IMR-90 (cell line): Measurements from ENCODE around the gene NPAS1. TPM values are rescaled to one million over a fixed set of nuclear protein-coding genes. Genes with fewer than 3 reads are reported as not detected.
A peak's percentile ranks its signal among the peaks of the same experiment; 100 is the strongest.

ENCODE experiments used
- ATAC-seq: fragments of 200-7000 bp; cut with Tn5 transposase; 2 replicates; pipeline ENCODE4 v1.9.1; 2020; ENCODE audit warnings: low read depth, mild to moderate bottlenecking, moderate library complexity
- BruUV-seq: library from RNA; stranded (reverse); fragments of 400-500 nt; replicated peaks from 2 replicates; lab custom pipeline; 2021; lab: Mats Ljungman, UMichigan
- CTCF ChIA-PET: fragments of 300-600 bp; formaldehyde crosslinking; extraction: SDS; loops from one replicate; lab custom pipeline; 2021; ENCODE audit warnings: antibody characterized with exemption; lab: Yijun Ruan, JAX
- POLR2A ChIA-PET: fragments of 300-600 bp; sonication (Branson Sonifier 250); formaldehyde crosslinking; loops from one replicate; lab custom pipeline; 2022; ENCODE audit warnings: antibody characterized with exemption; ENCODE audit not compliant: unreplicated experiment; lab: Charles Lee
- DNase-seq: peaks from one replicate; pipeline ENCODE4 v3.0.0; 2013
- H2AFZ ChIP-seq: replicated peaks from 2 replicates; pipeline ENCODE3; 2013; ENCODE audit warnings: low read length, mild to moderate bottlenecking; ENCODE audit not compliant: poor library complexity
- H2AK5ac ChIP-seq: 2 replicates; pipeline ENCODE4 v1.6.1; 2013; ENCODE audit warnings: low read depth, low read length, inconsistent platforms
- H2AK9ac ChIP-seq: replicated peaks from 2 replicates; pipeline ENCODE3; 2013; ENCODE audit warnings: mild to moderate bottlenecking, low read depth, low read length, moderate library complexity; ENCODE audit not compliant: poor library complexity
- H2BK120ac ChIP-seq: 2 replicates; pipeline ENCODE4 v1.6.1; 2013; ENCODE audit warnings: low read depth, low read length, inconsistent platforms
- H2BK15ac ChIP-seq: 3 replicates; pipeline ENCODE4 v1.6.1; 2013; ENCODE audit warnings: low read depth, low read length, inconsistent platforms
- H2BK20ac ChIP-seq: 2 replicates; pipeline ENCODE4 v1.6.1; 2013; ENCODE audit warnings: low read depth, mild to moderate bottlenecking, inconsistent platforms, low read length, moderate library complexity
- H2BK5ac ChIP-seq: 2 replicates; pipeline ENCODE4 v1.6.1; 2013; ENCODE audit warnings: mild to moderate bottlenecking, low read depth, low read length, inconsistent platforms; ENCODE audit not compliant: poor library complexity, severe bottlenecking
- H3K14ac ChIP-seq: replicated peaks from 2 replicates; pipeline ENCODE4 v1.6.1; 2013; ENCODE audit warnings: low read depth, low read length, inconsistent platforms
- H3K18ac ChIP-seq: 2 replicates; pipeline ENCODE4 v1.6.1; 2013; ENCODE audit warnings: low read depth, low read length, control low read depth
- H3K23ac ChIP-seq: 2 replicates; pipeline ENCODE4 v1.6.1; 2013; ENCODE audit warnings: low read depth, low read length, inconsistent platforms
- H3K27ac ChIP-seq: 2 replicates; pipeline ENCODE4 v1.5.1; 2013; ENCODE audit warnings: mild to moderate bottlenecking, control low read depth, low read length; ENCODE audit not compliant: insufficient read depth
- H3K27me3 ChIP-seq: 2 replicates; pipeline ENCODE4 v1.6.1; 2013; ENCODE audit warnings: low read length; ENCODE audit not compliant: control insufficient read depth, insufficient read depth
- H3K36me3 ChIP-seq: 2 replicates; pipeline ENCODE4 v1.6.1; 2013; ENCODE audit warnings: low read length, mixed read lengths; ENCODE audit not compliant: control insufficient read depth, insufficient read depth
- H3K4ac ChIP-seq: 2 replicates; pipeline ENCODE4 v1.6.1; 2013; ENCODE audit warnings: low read depth, low read length, inconsistent platforms
- H3K4me1 ChIP-seq: 2 replicates; pipeline ENCODE4 v1.6.1; 2013; ENCODE audit warnings: low read length, mixed read lengths; ENCODE audit not compliant: control insufficient read depth, insufficient read depth
- H3K4me2 ChIP-seq: 2 replicates; pipeline ENCODE4 v1.6.1; 2013; ENCODE audit warnings: low read depth, mild to moderate bottlenecking, control low read depth, low read length, moderate library complexity
- H3K4me3 ChIP-seq: 2 replicates; pipeline ENCODE4 v1.5.1; 2013; ENCODE audit warnings: low read depth, mild to moderate bottlenecking, control low read depth, low read length, moderate library complexity; ENCODE audit not compliant: insufficient read depth
- H3K56ac ChIP-seq: 2 replicates; pipeline ENCODE4 v1.6.1; 2013; ENCODE audit warnings: low read length, inconsistent platforms; ENCODE audit not compliant: insufficient read depth; ENCODE audit errors: extremely low read depth
- H3K79me1 ChIP-seq, 2 experiments: 2 replicates each; pipeline ENCODE4 v1.6.1; 2013; ENCODE audit warnings: low read length in 2 of 2, inconsistent platforms in 1 of 2, low read depth in 1 of 2
- H3K9ac ChIP-seq: 2 replicates; pipeline ENCODE4 v1.6.1; 2013; ENCODE audit warnings: low read depth, low read length, control low read depth
- H3K9me1 ChIP-seq: 2 replicates; pipeline ENCODE4 v1.6.1; 2013; ENCODE audit warnings: low read length, inconsistent platforms; ENCODE audit not compliant: insufficient read depth
- H3K9me3 ChIP-seq: 2 replicates; pipeline ENCODE4 v1.6.1; 2013; ENCODE audit warnings: low read length; ENCODE audit not compliant: control insufficient read depth, insufficient read depth
- H4K20me1 ChIP-seq: 2 replicates; pipeline ENCODE4 v1.6.1; 2013; ENCODE audit warnings: low read length, inconsistent platforms; ENCODE audit not compliant: insufficient read depth
- H4K5ac ChIP-seq: 2 replicates; pipeline ENCODE4 v1.6.1; 2013; ENCODE audit warnings: mild to moderate bottlenecking, low read depth, low read length, control low read depth
- H4K8ac ChIP-seq, 2 experiments: 2 replicates each; pipeline ENCODE4 v1.6.1; 2013; ENCODE audit warnings: low read depth in 2 of 2, low read length in 2 of 2, control low read depth in 1 of 2, inconsistent platforms in 1 of 2
- H4K91ac ChIP-seq: 2 replicates; pipeline ENCODE4 v1.6.1; 2013; ENCODE audit warnings: low read depth, low read length, inconsistent platforms; ENCODE audit not compliant: insufficient read depth
- BHLHE40 ChIP-seq: fragments of 150-350 bp; IDR thresholded peaks from 2 replicates; pipeline ENCODE4 v1.6.1; 2016; ENCODE audit warnings: mild to moderate bottlenecking, low read depth, low read length
- CEBPB ChIP-seq: IDR thresholded peaks from 2 replicates; pipeline ENCODE4 v1.6.1; 2012; ENCODE audit warnings: low read depth, low read length, improper control_type of control experiment
- CHD1 ChIP-seq: IDR thresholded peaks from 2 replicates; pipeline ENCODE4 v1.6.1; 2012; ENCODE audit warnings: low read depth, low read length, improper control_type of control experiment
- CTCF ChIP-seq: conservative IDR thresholded peaks from 2 replicates; pipeline ENCODE4 v1.5.1; 2012; ENCODE audit warnings: mild to moderate bottlenecking, low read depth, low read length, improper control_type of control experiment
- ELK1 ChIP-seq: fragments of 150-350 bp; IDR thresholded peaks from 2 replicates; pipeline ENCODE4 v1.6.1; 2016; ENCODE audit warnings: low read depth, mild to moderate bottlenecking, low read length, moderate library complexity, borderline replicate concordance
- FOS ChIP-seq: fragments of 150-350 bp; IDR thresholded peaks from 2 replicates; pipeline ENCODE4 v1.6.1; 2016; ENCODE audit warnings: low read depth, low read length
- MAFK ChIP-seq: IDR thresholded peaks from 2 replicates; pipeline ENCODE4 v1.6.1; 2012; ENCODE audit warnings: low read depth, low read length, improper control_type of control experiment
- MAZ ChIP-seq: IDR thresholded peaks from 2 replicates; pipeline ENCODE4 v1.6.1; 2012; ENCODE audit warnings: low read depth, mild to moderate bottlenecking, low read length, improper control_type of control experiment, moderate library complexity, borderline replicate concordance
- MXI1 ChIP-seq: IDR thresholded peaks from 2 replicates; pipeline ENCODE4 v1.6.1; 2012; ENCODE audit warnings: low read depth, mild to moderate bottlenecking, low read length, moderate library complexity, borderline replicate concordance
- NFE2L2 ChIP-seq: fragments of 150-350 bp; IDR thresholded peaks from 2 replicates; pipeline ENCODE4 v1.6.1; 2016; ENCODE audit warnings: low read depth, mild to moderate bottlenecking, low read length
- POLR2A ChIP-seq: IDR thresholded peaks from 2 replicates; pipeline ENCODE4 v1.6.1; 2012; ENCODE audit warnings: mild to moderate bottlenecking, low read depth, low read length
- RAD21 ChIP-seq: IDR thresholded peaks from 2 replicates; pipeline ENCODE4 v1.6.1; 2012; ENCODE audit warnings: low read length, improper control_type of control experiment
- RCOR1 ChIP-seq: IDR thresholded peaks from 2 replicates; pipeline ENCODE4 v1.6.1; 2012; ENCODE audit warnings: mild to moderate bottlenecking, low read length, improper control_type of control experiment; ENCODE audit not compliant: insufficient replicate concordance
- RFX5 ChIP-seq: IDR thresholded peaks from 2 replicates; pipeline ENCODE4 v1.8.0; 2012; ENCODE audit warnings: low read depth, mild to moderate bottlenecking, low read length, moderate library complexity
- SMC3 ChIP-seq: fragments of 150-350 bp; IDR thresholded peaks from 2 replicates; pipeline ENCODE4 v1.6.1; 2016; ENCODE audit warnings: low read depth, mild to moderate bottlenecking, antibody characterized with exemption, low read length, moderate library complexity
- USF2 ChIP-seq: fragments of 150-350 bp; IDR thresholded peaks from 2 replicates; pipeline ENCODE4 v1.6.1; 2017; ENCODE audit warnings: mild to moderate bottlenecking, antibody characterized with exemption, low read length, low read depth
- WGBS, 2 experiments: methylation state at CpG; one replicate each; pipeline versions ENCODE4 v1.1.5 to v1.1.7; 2013; ENCODE audit warnings: missing lambda C conversion rate in 2 of 2; ENCODE audit not compliant: insufficient read length in 1 of 2; ENCODE audit errors: extremely low coverage in 2 of 2; 5-methylcytosine and 5-hydroxymethylcytosine counted together
- dilution Hi-C: fragments of 300-500 bp; cut with HindIII; formaldehyde crosslinking; loops from one replicate; pipeline ENCODE4 v1.14.3; 2018; ENCODE audit warnings: low sequenced_read_pairs; ENCODE audit not compliant: unreplicated experiment
- in situ Hi-C: fragments of 300-500 bp; cut with MboI; formaldehyde crosslinking; loops from 3 replicates; pipeline ENCODE4 v1.14.3; 2019; ENCODE audit warnings: low sequenced_read_pairs, inconsistent platforms, mixed read lengths
- intact Hi-C: fragments of 100-400 bp; cut with micrococcal nuclease; formaldehyde crosslinking; loops from 2 replicates; pipeline ENCODE4 v1.10.0; 2022
- polyA plus RNA-seq, 3 experiments: library from polyadenylated mRNA; depleted of rRNA; stranded (reverse); fragments of >200 nt; gene quantifications; 2 replicates each; pipeline ENCODE4 v1.2.3, GENCODE V29; 2012; ENCODE audit warnings: low replicate concordance in 1 of 3
- total RNA-seq: library from RNA; depleted of rRNA; stranded (reverse); fragments of >200 nt; gene quantifications from 2 replicates; pipeline ENCODE4 v1.2.3, GENCODE V29; 2012

Gene NPAS1
- total and polyA plus RNA-seq, 2 of the 4 experiments (the other 2 are of a cell fraction): 0.36 to 5.7 TPM

- H2BK5ac ChIP-seq: no peak overlapping the region
- peaks cover 14 to 50% of the 10 kb centered on the region in 2 experiments; a peak in 3 of 4 replicates for H3K79me1 ChIP-seq
- peak overlapping the region; percentile 73 for H2AK9ac ChIP-seq
- ChIA-PET POLR2A (interaction anchor here (0.6 kb wide), 1 partner anchor 15 kb away, joined by 14 read pairs; no protein-coding TSS in a partner anchor), CTCF (no interaction called here)
- intact Hi-C loops: loop anchor here (5.0 kb wide), 1 partner anchor 36 kb away; the partner anchor contains the start of gene ZC3H4
- dilution Hi-C loops: no loop called here
- ATAC-seq: no peak
- H3K4me3 ChIP-seq: no peak overlapping the region
- no peaks in the 10 kb centered on the region for H3K9me3 ChIP-seq
- no TSS peak for BruUV-seq
- in situ Hi-C loops: no loop called here
- no peak overlapping the region for H4K5ac ChIP-seq
- peak; percentile 16 for DNase-seq
- no peak overlapping the region for H4K91ac ChIP-seq
- no peak overlapping the region for H4K8ac ChIP-seq
- H3K23ac ChIP-seq: peak overlapping the region; percentile 33; the same call in 1 of the 2 replicates
- no peak overlapping the region for H2BK120ac ChIP-seq
- H3K4me2 ChIP-seq: no peak overlapping the region
- 24% methylated on average over 4 of the region's 13 CpGs; no CpG with 5 or more reads in 1 of the 2 experiments for WGBS, 2 experiments
- H3K4me1 ChIP-seq: peaks cover 5% of the 10 kb centered on the region
- H3K14ac ChIP-seq: 0 out of 2 replicates have a peak overlapping the region, but pooled peaks have one; percentile 3
- H3K56ac ChIP-seq: no peak overlapping the region
- H3K18ac ChIP-seq: no peak overlapping the region
- no peak overlapping the region for H2AFZ ChIP-seq
- no peak overlapping the region for H3K27ac ChIP-seq
- H3K27me3 ChIP-seq: no peaks in the 10 kb centered on the region
- no peak overlapping the region for H2BK15ac ChIP-seq
- H3K9me1 ChIP-seq: peaks cover 8% of the 10 kb centered on the region; the same call in 1 of the 2 replicates
- H4K20me1 ChIP-seq: peaks cover 27% of the 10 kb centered on the region
- peak overlapping the region; percentile 24; the same call in 1 of the 2 replicates for H2AK5ac ChIP-seq
- H3K9ac ChIP-seq: no peak overlapping the region
- H2BK20ac ChIP-seq: no peak overlapping the region
- no peak for TF ChIP-seq NFE2L2
- TF ChIP-seq FOS: no peak
- no peak for TF ChIP-seq CHD1
- TF ChIP-seq RFX5: no peak
- TF ChIP-seq USF2: no peak
- TF ChIP-seq POLR2A: no peak
- TF ChIP-seq ELK1: no peak
- no peak for TF ChIP-seq RCOR1
- TF ChIP-seq BHLHE40: no peak
- no peak for TF ChIP-seq SMC3
- no peak for TF ChIP-seq RAD21
- TF ChIP-seq CEBPB: no peak
- TF ChIP-seq CTCF: no peak
- no peak for TF ChIP-seq MAFK
- no peak for TF ChIP-seq MAZ
- no peak for TF ChIP-seq MXI1
- H3K36me3 ChIP-seq: peaks cover 53% of the 10 kb centered on the region
- no peak overlapping the region for H3K4ac ChIP-seq
Observed at GRCh38 chr19:47075941-47076340, 56.3 kb downstream of the NPAS1 start.
